ENCODE measurements around the gene MAML2. TPM values are rescaled to one million over a fixed set of nuclear protein-coding genes. Genes with fewer than 3 reads are reported as not detected.

The MAML2 gene
- total RNA-seq, 4 donors from 2014 or later = 15.9 to 31.9 (median 24.9) TPM

DNA sequence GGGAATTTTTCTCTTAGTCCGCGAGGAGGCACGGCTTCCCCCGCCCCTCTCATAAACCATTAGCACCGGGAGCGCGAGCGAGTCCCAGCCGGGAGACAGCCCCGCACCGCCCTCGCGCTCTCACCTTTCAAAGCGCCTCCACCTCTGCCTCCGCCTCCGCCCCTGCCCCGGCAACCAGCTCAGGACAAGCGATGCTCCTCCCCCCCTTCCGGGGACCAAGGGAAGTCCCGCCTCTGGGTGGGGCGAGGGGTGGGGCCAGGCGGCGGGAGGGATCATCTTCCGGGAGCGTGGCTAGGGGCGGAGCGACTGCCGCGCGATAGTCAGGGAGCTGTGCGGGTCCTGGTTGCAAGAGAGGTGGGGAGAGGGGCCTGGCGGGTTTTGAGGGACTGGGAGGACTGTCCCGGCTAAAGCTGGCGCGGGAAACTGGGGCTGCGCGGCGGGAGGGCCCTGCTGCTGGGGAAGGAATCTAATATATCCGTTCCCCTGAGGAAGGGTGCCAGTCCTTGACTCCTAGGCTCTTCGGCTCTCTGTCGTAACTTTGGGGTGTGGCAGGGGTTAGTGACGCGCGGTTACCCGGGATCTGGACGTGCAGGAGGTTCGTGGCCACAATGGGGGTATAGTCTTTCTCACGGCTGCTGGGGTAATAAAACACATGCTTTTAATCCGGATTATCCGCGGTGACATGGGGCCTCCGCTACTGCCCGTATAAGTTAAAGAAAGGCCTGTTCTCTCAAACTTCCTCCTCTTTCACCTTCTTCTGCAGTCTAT, 46.9 kb upstream of the MAML2 start, which contains the start of the genes CCDC82 and JRKL:
CCDC82 (minus strand) TSS at position 193 of the 768 bp plus-strand sequence. CDS start 5,165 bp downstream, outside the sequence.
JRKL (plus strand) TSS at position 294 of the 768 bp plus-strand sequence. CDS start 637 bp downstream, outside the sequence.
- intact Hi-C loops (cut with DNase I; ENCODE audit: low total_unique reads) (no loop called here), in situ Hi-C loops (cut with MboI; ENCODE audit: low pct_ligation_motif_present in 1 of 4, low pct_unique_long_range_greater_than_20kb in 1 of 4, low sequenced_read_pairs in 3 of 4) (loop anchor here in 1 of 4 donors (25.0 kb wide), 1 partner anchor 553 kb away; no protein-coding TSS in a partner anchor)
- peaks cover 5 to 23% (median 17%) of the 10 kb centered on the region in 4 donors for H3K4me1 ChIP-seq
- peak within 1 kb of the TSS; percentile 87 to 91 (median 90) for H3K27ac ChIP-seq
- no peaks in the 10 kb centered on the region for H3K36me3 ChIP-seq
- 0% methylated on average over 53 of the region's 53 CpGs; no CpG with 5 or more reads in 1 of the 2 donors for WGBS, 2 donors (ENCODE audit: low coverage in 1 of 2)
- H3K9me3 ChIP-seq = no peaks in the 10 kb centered on the region
- TF ChIP-seq POLR2AphosphoS5 (IDR thresholded peaks at IDR 0.05) (peak; percentile 93 to 96 (median 93)), POLR2A (IDR thresholded peaks at IDR 0.05) (peak; percentile 96), EP300 (IDR thresholded peaks at IDR 0.05; ENCODE audit: low read depth) (no peak)
- TF ChIP-seq, protein P1, sequence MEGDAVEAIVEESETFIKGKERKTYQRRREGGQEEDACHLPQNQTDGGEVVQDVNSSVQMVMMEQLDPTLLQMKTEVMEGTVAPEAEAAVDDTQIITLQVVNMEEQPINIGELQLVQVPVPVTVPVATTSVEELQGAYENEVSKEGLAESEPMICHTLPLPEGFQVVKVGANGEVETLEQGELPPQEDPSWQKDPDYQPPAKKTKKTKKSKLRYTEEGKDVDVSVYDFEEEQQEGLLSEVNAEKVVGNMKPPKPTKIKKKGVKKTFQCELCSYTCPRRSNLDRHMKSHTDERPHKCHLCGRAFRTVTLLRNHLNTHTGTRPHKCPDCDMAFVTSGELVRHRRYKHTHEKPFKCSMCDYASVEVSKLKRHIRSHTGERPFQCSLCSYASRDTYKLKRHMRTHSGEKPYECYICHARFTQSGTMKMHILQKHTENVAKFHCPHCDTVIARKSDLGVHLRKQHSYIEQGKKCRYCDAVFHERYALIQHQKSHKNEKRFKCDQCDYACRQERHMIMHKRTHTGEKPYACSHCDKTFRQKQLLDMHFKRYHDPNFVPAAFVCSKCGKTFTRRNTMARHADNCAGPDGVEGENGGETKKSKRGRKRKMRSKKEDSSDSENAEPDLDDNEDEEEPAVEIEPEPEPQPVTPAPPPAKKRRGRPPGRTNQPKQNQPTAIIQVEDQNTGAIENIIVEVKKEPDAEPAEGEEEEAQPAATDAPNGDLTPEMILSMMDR (IDR thresholded peaks at IDR 0.05) = no peak
- peak within 1 kb of the TSS; percentile 77 to 90 (median 84) for H3K4me3 ChIP-seq
- H3K27me3 ChIP-seq = no peaks in the 10 kb centered on the region
- DNase-seq = peak; percentile 99

DNA sequence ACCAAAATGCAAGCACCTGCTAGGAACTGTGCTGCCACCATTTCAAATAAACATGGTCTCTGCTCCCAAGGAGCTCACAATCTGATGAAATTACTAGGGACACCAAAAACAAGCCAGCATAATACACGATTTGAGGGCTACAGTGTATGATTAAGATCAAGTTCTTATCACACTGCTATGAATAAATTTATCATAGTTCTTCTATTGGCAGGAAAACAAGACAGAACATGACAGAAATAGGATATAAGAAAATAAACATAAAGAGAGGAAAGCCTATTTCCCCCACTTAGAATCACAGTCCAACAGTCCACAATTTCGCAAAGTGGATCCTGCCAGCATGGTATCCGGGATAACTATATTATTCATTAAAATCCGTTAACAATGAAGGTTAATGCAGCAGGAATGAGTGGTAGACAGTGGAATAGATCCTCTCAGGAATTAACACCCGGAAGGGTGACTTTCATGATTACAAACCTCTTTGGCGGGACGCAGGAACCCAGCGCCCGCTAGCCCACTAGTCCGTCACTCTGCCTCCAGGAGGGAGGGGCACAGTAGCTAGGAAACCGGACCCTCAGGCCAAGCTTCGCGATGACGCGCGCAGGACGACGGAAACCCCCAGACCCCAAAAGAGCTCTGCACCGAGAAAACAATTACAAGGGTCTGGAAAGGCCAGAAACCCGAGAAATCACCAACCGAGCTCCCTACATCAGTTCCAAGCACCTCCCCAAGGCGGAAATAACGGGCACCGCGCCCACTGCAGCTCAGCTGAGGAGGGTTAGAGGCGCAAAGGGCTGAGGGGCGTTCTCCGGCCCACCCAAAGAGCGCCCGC, 46.1 kb upstream of the MAML2 start:
- no peaks in the 10 kb centered on the region for H3K9me3 ChIP-seq
- intact Hi-C loops (cut with DNase I; ENCODE audit: low total_unique reads) = no loop called here
- peak overlapping the region; percentile 87 to 91 (median 90) for H3K27ac ChIP-seq
- TF ChIP-seq POLR2AphosphoS5 (IDR thresholded peaks at IDR 0.05) = no peak
- TF ChIP-seq, protein P1 (IDR thresholded peaks at IDR 0.05) = peak in 1 of 5 experiments; percentile 35
- TF ChIP-seq EP300 (IDR thresholded peaks at IDR 0.05; ENCODE audit: low read depth) = no peak
- no peak for TF ChIP-seq POLR2A (IDR thresholded peaks at IDR 0.05)
- DNase-seq = no peak
- H3K27me3 ChIP-seq = no peaks in the 10 kb centered on the region
- H3K4me3 ChIP-seq = peak overlapping the region; percentile 77 to 90 (median 84)
- in situ Hi-C loops (cut with MboI; ENCODE audit: low pct_ligation_motif_present in 1 of 4, low pct_unique_long_range_greater_than_20kb in 1 of 4, low sequenced_read_pairs in 3 of 4) = loop anchor here in 1 of 4 donors (25.0 kb wide), 1 partner anchor 552 kb away; no protein-coding TSS in a partner anchor
- H3K36me3 ChIP-seq = no peaks in the 10 kb centered on the region
- peaks cover 5 to 23% (median 17%) of the 10 kb centered on the region in 4 donors for H3K4me1 ChIP-seq
- WGBS, 2 donors (ENCODE audit: low coverage in 1 of 2) = 0% methylated on average over 3 to 30 of the region's 30 CpGs

DNA sequence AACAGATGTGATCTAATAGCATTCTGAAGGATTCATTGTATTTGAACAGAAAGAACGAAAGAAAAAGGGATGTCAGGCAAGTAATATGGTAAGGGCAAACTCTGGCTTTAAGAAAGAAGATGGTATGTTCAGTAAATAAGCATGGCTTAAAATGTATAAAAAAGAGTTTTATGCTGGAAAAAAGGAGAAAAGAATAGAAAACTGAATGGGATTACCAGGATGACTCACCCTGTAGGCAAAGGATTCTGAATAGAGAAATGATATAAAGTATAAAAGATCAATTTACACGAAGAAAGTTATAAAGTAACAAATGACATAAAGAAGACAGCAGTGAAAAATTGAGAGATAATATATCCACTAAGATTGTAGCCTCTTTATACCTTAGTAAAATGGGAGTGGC, 42.2 kb upstream of the MAML2 start:
- Histone ChIP-seq H3K27ac (no peak overlapping the region), H3K4me1 (peaks cover 5 to 12% (median 11%) of the 10 kb centered on the region in 4 donors), H3K27me3 (no peaks in the 10 kb centered on the region), H3K9me3 (no peaks in the 10 kb centered on the region), H3K4me3 (no peak overlapping the region), H3K36me3 (peaks cover 0 to 29% (median 6%) of the 10 kb centered on the region in 4 donors)
- no peak for TF ChIP-seq POLR2A (IDR thresholded peaks at IDR 0.05)
- no peak for TF ChIP-seq POLR2AphosphoS5 (IDR thresholded peaks at IDR 0.05)
- TF ChIP-seq, protein P1 (IDR thresholded peaks at IDR 0.05) = no peak
- no peak for TF ChIP-seq EP300 (IDR thresholded peaks at IDR 0.05; ENCODE audit: low read depth)
- WGBS, 2 donors (ENCODE audit: low coverage in 1 of 2) = 79 to 88% methylated on average over 2 of the region's 2 CpGs
- no peak for DNase-seq
- intact Hi-C loops (cut with DNase I; ENCODE audit: low total_unique reads) = no loop called here
- in situ Hi-C loops (cut with MboI; ENCODE audit: low pct_ligation_motif_present in 1 of 4, low pct_unique_long_range_greater_than_20kb in 1 of 4, low sequenced_read_pairs in 3 of 4) = loop anchor here in 1 of 4 donors (25.0 kb wide), 1 partner anchor 548 kb away; no protein-coding TSS in a partner anchor
